Effector memory CD4-positive, alpha-beta T cell (primary cell): ENCODE measurements around the gene FAM53A.

ENCODE experiments used
- DNase-seq, 3 donors: peaks; one replicate each; pipeline ENCODE4 v3.0.0-alpha.2; 2020
- H3K27ac ChIP-seq: 2 replicates; pipeline ENCODE4 v1.7.0; 2013; ENCODE audit warnings: mild to moderate bottlenecking, low read length, moderate library complexity; ENCODE audit not compliant: insufficient read depth, poor library complexity, severe bottlenecking
- H3K27me3 ChIP-seq: replicated peaks from 2 replicates; pipeline ENCODE4 v1.7.0; 2013; ENCODE audit warnings: mild to moderate bottlenecking, low read length; ENCODE audit not compliant: insufficient read depth, control insufficient read depth, poor library complexity, severe bottlenecking
- H3K36me3 ChIP-seq: 2 replicates; pipeline ENCODE4 v1.7.0; 2013; ENCODE audit warnings: mild to moderate bottlenecking, low read length, moderate library complexity; ENCODE audit not compliant: control insufficient read depth, insufficient read depth
- H3K4me1 ChIP-seq: 2 replicates; pipeline ENCODE4 v1.7.0; 2013; ENCODE audit warnings: low read length, mild to moderate bottlenecking; ENCODE audit not compliant: control insufficient read depth, insufficient read depth, poor library complexity, severe bottlenecking
- H3K4me3 ChIP-seq: 2 replicates; pipeline ENCODE4 v1.7.0; 2013; ENCODE audit warnings: low read length, low read depth, mild to moderate bottlenecking; ENCODE audit not compliant: insufficient read depth, poor library complexity, severe bottlenecking
- H3K9me3 ChIP-seq: 2 replicates; pipeline ENCODE4 v1.7.0; 2013; ENCODE audit warnings: mild to moderate bottlenecking, low read length, moderate library complexity; ENCODE audit not compliant: control insufficient read depth

Gene FAM53A

GRCh38 chr4:1600811-1601532, 83.1 kb downstream of the FAM53A start:
- Histone ChIP-seq H3K4me3 (no peak overlapping the region), H3K36me3 (no peaks in the 10 kb centered on the region), H3K27me3 (no peaks in the 10 kb centered on the region), H3K27ac (no peak overlapping the region), H3K9me3 (no peaks in the 10 kb centered on the region), H3K4me1 (peaks cover 17% of the 10 kb centered on the region)
- DNase-seq = no peak

- no peak for DNase-seq
- Histone ChIP-seq H3K27me3 (no peaks in the 10 kb centered on the region), H3K4me3 (no peak overlapping the region)
These were observed 83.8 kb downstream of the FAM53A start for GRCh38 chr4:1600211-1600780.

GRCh38 chr4:1599491-1600210, 84.5 kb downstream of the FAM53A start:
- no peaks in the 10 kb centered on the region for H3K9me3 ChIP-seq
- DNase-seq = no peak
- peaks cover 9% of the 10 kb centered on the region for H3K4me1 ChIP-seq
- H3K27ac ChIP-seq = no peak overlapping the region
- H3K36me3 ChIP-seq = no peaks in the 10 kb centered on the region
- no peaks in the 10 kb centered on the region for H3K27me3 ChIP-seq
- no peak overlapping the region for H3K4me3 ChIP-seq

More at GRCh38 chr4:1600211-1600780, 83.8 kb downstream of the FAM53A start:
- no peaks in the 10 kb centered on the region for H3K9me3 ChIP-seq
- no peaks in the 10 kb centered on the region for H3K36me3 ChIP-seq
- no peak overlapping the region for H3K27ac ChIP-seq
- H3K4me1 ChIP-seq = peaks cover 15% of the 10 kb centered on the region

- peaks cover 3% of the 10 kb centered on the region for H3K4me1 ChIP-seq
- no peaks in the 10 kb centered on the region for H3K27me3 ChIP-seq
- H3K4me3 ChIP-seq = no peak overlapping the region
- H3K9me3 ChIP-seq = no peaks in the 10 kb centered on the region
- no peaks in the 10 kb centered on the region for H3K36me3 ChIP-seq
- DNase-seq = no peak
- H3K27ac ChIP-seq = no peak overlapping the region
These were observed 85.1 kb downstream of the FAM53A start for GRCh38 chr4:1599026-1599481.

- Histone ChIP-seq H3K4me3 (no peak overlapping the region), H3K27ac (no peak overlapping the region), H3K4me1 (no peaks in the 10 kb centered on the region), H3K9me3 (no peaks in the 10 kb centered on the region), H3K36me3 (no peaks in the 10 kb centered on the region), H3K27me3 (no peaks in the 10 kb centered on the region)
- DNase-seq = no peak
These were observed 85.7 kb downstream of the FAM53A start for GRCh38 chr4:1598206-1599025.

- Histone ChIP-seq H3K27ac (no peak overlapping the region), H3K27me3 (no peaks in the 10 kb centered on the region), H3K36me3 (no peaks in the 10 kb centered on the region), H3K9me3 (no peaks in the 10 kb centered on the region), H3K4me3 (no peak overlapping the region), H3K4me1 (no peaks in the 10 kb centered on the region)
- DNase-seq = no peak
These were observed 86.8 kb downstream of the FAM53A start for GRCh38 chr4:1597021-1597931.

GRCh38 chr4:1596393-1596792, 87.7 kb downstream of the FAM53A start:
- no peak overlapping the region for H3K27ac ChIP-seq
- no peaks in the 10 kb centered on the region for H3K27me3 ChIP-seq
- H3K4me3 ChIP-seq = no peak overlapping the region
- H3K36me3 ChIP-seq = no peaks in the 10 kb centered on the region
- no peak for DNase-seq
- H3K4me1 ChIP-seq = no peaks in the 10 kb centered on the region
- H3K9me3 ChIP-seq = no peaks in the 10 kb centered on the region

- H3K36me3 ChIP-seq = no peaks in the 10 kb centered on the region
- DNase-seq = no peak
- H3K9me3 ChIP-seq = no peaks in the 10 kb centered on the region
- H3K4me1 ChIP-seq = no peaks in the 10 kb centered on the region
- H3K27ac ChIP-seq = no peak overlapping the region
- no peaks in the 10 kb centered on the region for H3K27me3 ChIP-seq
- H3K4me3 ChIP-seq = no peak overlapping the region
These were observed 88.3 kb downstream of the FAM53A start for GRCh38 chr4:1595789-1596325.
